PC-3 (cell line): ENCODE data around the gene RAB11A.
A peak's percentile ranks its signal among the peaks of the same experiment; 100 is the strongest.

Experiments
- CTCF ChIP-seq: fragments of 300-600 bp; sonication (generic); conservative IDR thresholded peaks from 2 replicates; pipeline ENCODE4 v1.5.1; 2017; ENCODE audit warnings: antibody characterized with exemption, low read depth, mild to moderate bottlenecking, low read length
- EZH2 ChIP-seq: fragments of 300-600 bp; sonication (generic); IDR thresholded peaks from one replicate; pipeline ENCODE4 v1.6.1; 2017; ENCODE audit warnings: antibody characterized with exemption, mild to moderate bottlenecking, low read length; ENCODE audit not compliant: unreplicated experiment
- EZH2phosphoT487 ChIP-seq: fragments of 300-600 bp; sonication (generic); IDR thresholded peaks from 2 replicates; pipeline ENCODE4 v1.6.1; 2018; ENCODE audit warnings: mild to moderate bottlenecking, antibody characterized with exemption, low read length, borderline replicate concordance

- TF ChIP-seq CTCF (peak; percentile 81), EZH2 (no peak), EZH2phosphoT487 (no peak)
Observed at GRCh38 chr15:65856821-65857455, 12.4 kb upstream of the RAB11A start.
